Measurements from ENCODE around the gene PLXNA4.

GRCh38 chr7:132228240-132228639, 348.0 kb downstream of the PLXNA4 start:
- no peak for TF ChIP-seq CTCF (IDR thresholded peaks at IDR 0.05)
- TF ChIP-seq POLR2AphosphoS5 (IDR thresholded peaks at IDR 0.05), result no peak

Data from prostate gland (tissue), 2 donors.